Esophagus muscularis mucosa (tissue), 4 donors: ENCODE measurements around the gene MCM9. TPM values are rescaled to one million over a fixed set of nuclear protein-coding genes. Genes with fewer than 3 reads are reported as not detected.

Experiments
- DNase-seq: peaks from one replicate; pipeline ENCODE4 v3.0.0-alpha.2; 2017; ENCODE audit errors: extremely low spot score
- H3K27ac ChIP-seq, 4 donors: fragments of 200-600 bp; sonication (generic); replicated peaks in 1 of 4; 1 replicate in 3 of 4; 2 replicates in 1 of 4; pipeline ENCODE4 v1.5.1; 2016 to 2019; ENCODE audit warnings: mild to moderate bottlenecking in 1 of 4
- H3K27me3 ChIP-seq, 4 donors: fragments of 200-600 bp; sonication (generic); one replicate each; pipeline versions ENCODE4 v1.5.1 to v1.6.0; 2016 to 2019
- H3K36me3 ChIP-seq, 4 donors: fragments of 200-600 bp; sonication (generic); one replicate each; pipeline ENCODE4 v1.5.1; 2016 to 2019
- H3K4me1 ChIP-seq, 4 donors: fragments of 200-600 bp; sonication (generic); one replicate each; pipeline ENCODE4 v1.5.1; 2016 to 2019
- H3K4me3 ChIP-seq, 4 donors: fragments of 200-600 bp; sonication (generic); 1 replicate in 2 of 4; 2 replicates in 2 of 4; pipeline ENCODE4 v1.5.1; 2016 to 2019; ENCODE audit warnings: mild to moderate bottlenecking in 4 of 4, moderate library complexity in 1 of 4
- H3K9me3 ChIP-seq, 4 donors: fragments of 200-600 bp; sonication (generic); 1 replicate in 3 of 4; 2 replicates in 1 of 4; pipeline ENCODE4 v1.5.1; 2016 to 2019
- CTCF ChIP-seq, 3 experiments: fragments of 200-600 bp in 2 of 3; fragments of 450-650 bp in 1 of 3; sonication (generic) in 2 of 3; IDR thresholded peaks; one replicate each; pipeline ENCODE4 v1.5.1; 2017 to 2019; ENCODE audit warnings: antibody characterized with exemption in 3 of 3, mild to moderate bottlenecking in 2 of 3, moderate library complexity in 1 of 3
- EP300 ChIP-seq: sonication (generic); formaldehyde crosslinking; IDR thresholded peaks from one replicate; pipeline ENCODE4 v1.6.1; 2017; ENCODE audit warnings: antibody characterized with exemption
- POLR2A ChIP-seq: fragments of 450-650 bp; IDR thresholded peaks from one replicate; pipeline ENCODE4 v1.6.1; 2017; ENCODE audit warnings: antibody characterized with exemption, moderate library complexity, mild to moderate bottlenecking, low read depth
- POLR2AphosphoS5 ChIP-seq, 2 donors: sonication (generic); formaldehyde crosslinking; IDR thresholded peaks; one replicate each; pipeline ENCODE4 v1.6.1; 2017; ENCODE audit warnings: antibody characterized with exemption in 2 of 2
- WGBS: methylation state at CpG from one replicate; pipeline ENCODE4 v1.1.5; 2018; 5-methylcytosine and 5-hydroxymethylcytosine counted together
- intact Hi-C: fragments of 100-400 bp; cut with DNase I; formaldehyde crosslinking; loops from one replicate; pipeline ENCODE4 v1.15.1; 2023
- total RNA-seq, 4 donors: library from RNA; depleted of rRNA; stranded (reverse); fragments of >200 nt; gene quantifications; one replicate each; pipeline versions ENCODE4 v1.1.0 to v1.2.1, GENCODE V29; 2016

Gene MCM9
- total RNA-seq, 4 donors from 2014 or later: 10.8 to 18.1 (median 11.3) TPM

DNA sequence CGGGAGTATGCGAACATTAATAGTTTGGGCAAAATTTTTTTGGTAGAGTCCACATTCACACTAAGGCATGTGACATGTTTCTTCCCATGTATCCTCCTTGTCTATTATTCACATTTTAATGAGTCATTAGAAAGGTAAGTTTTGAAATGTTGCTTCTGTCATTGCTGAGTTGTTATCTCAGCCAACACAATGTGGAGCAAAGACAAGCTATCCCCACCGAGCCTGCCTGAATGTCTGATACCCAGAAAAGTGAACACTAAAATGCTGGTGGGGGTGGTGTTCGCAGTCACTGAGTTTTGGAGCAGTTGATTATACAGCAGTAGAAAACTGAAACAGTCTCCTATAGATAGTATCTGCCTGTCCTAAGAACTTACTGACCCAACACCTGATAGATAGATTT, 109.3 kb downstream of the MCM9 start:
- TF ChIP-seq POLR2A (no peak), CTCF (IDR thresholded peaks at IDR 0.05) (no peak), EP300 (no peak), POLR2AphosphoS5 (IDR thresholded peaks at IDR 0.05) (no peak)
- WGBS: 98% methylated on average over 4 of the region's 4 CpGs
- intact Hi-C loops: no loop called here

DNA sequence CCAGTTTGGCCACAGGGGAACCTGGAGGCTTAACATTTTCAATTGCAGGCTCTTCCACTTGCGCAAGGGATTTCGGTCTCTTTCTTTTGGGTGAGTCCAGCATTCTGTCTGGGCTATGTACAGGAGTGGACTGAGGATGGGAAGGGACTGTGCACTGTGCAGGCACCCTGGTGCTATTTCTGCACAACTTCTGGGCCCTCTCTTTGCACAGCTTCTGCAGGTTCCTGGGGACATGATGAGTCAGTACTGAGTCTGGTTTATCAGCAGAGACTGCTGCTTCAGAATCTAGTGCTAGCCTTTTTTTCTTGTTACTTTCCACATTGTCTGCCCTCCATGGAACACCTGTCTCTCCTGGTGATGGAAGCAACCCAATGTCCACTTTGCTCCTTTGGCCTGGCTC, 119.5 kb downstream of the MCM9 start:
- no peak for DNase-seq
- 94% methylated on average over 2 of the region's 2 CpGs for WGBS
- no peaks in the 10 kb centered on the region for H3K27me3 ChIP-seq
- H3K27ac ChIP-seq: no peak overlapping the region
- H3K36me3 ChIP-seq: peaks cover 0 to 31% (median 3%) of the 10 kb centered on the region in 4 donors
- no peaks in the 10 kb centered on the region for H3K9me3 ChIP-seq
- H3K4me1 ChIP-seq: no peaks in the 10 kb centered on the region
- TF ChIP-seq POLR2A: no peak
- TF ChIP-seq EP300: no peak
- no peak for TF ChIP-seq CTCF (IDR thresholded peaks at IDR 0.05)
- TF ChIP-seq POLR2AphosphoS5 (IDR thresholded peaks at IDR 0.05): no peak
- intact Hi-C loops: no loop called here
- H3K4me3 ChIP-seq: no peak overlapping the region

More for the DNA sequence above, 109.3 kb downstream of the MCM9 start:
- no peak overlapping the region for H3K27ac ChIP-seq
- no peak for DNase-seq
- H3K9me3 ChIP-seq: no peaks in the 10 kb centered on the region
- peaks cover 16 to 72% (median 52%) of the 10 kb centered on the region in 4 donors for H3K36me3 ChIP-seq
- no peaks in the 10 kb centered on the region for H3K27me3 ChIP-seq
- H3K4me1 ChIP-seq: peaks cover 0 to 8% (median 3%) of the 10 kb centered on the region in 4 donors
- no peak overlapping the region for H3K4me3 ChIP-seq

- intact Hi-C loops: no loop called here
- H3K27ac ChIP-seq: no peak overlapping the region
- WGBS: 77% methylated on average over 2 of the region's 2 CpGs
- H3K4me1 ChIP-seq: no peaks in the 10 kb centered on the region
- H3K27me3 ChIP-seq: no peaks in the 10 kb centered on the region
- TF ChIP-seq CTCF (IDR thresholded peaks at IDR 0.05) (no peak), POLR2AphosphoS5 (IDR thresholded peaks at IDR 0.05) (no peak), POLR2A (no peak), EP300 (no peak)
- peaks cover 0 to 31% (median 3%) of the 10 kb centered on the region in 4 donors for H3K36me3 ChIP-seq
- no peak overlapping the region for H3K4me3 ChIP-seq
- H3K9me3 ChIP-seq: no peaks in the 10 kb centered on the region
- no peak for DNase-seq
These were observed 121.2 kb downstream of the MCM9 start for GRCh38 chr6:118813775-118814174.

DNA sequence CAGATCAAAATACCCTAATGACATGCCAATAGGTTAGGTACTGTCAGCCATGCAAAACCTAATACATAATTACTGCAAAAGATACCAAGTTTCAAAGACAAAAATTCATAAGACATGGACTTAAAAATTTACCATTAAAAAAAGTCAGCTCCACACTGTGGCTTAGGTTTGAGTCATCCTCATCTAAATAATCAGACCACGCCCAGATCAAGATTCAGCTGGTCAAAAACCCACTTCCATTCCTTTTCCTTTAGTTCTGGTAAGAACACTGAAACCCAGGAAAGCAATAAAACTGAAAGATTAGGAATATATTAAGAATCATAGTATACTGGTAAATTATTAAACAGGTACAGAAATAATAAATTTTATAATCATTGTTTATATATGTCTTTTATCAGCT, 122.0 kb downstream of the MCM9 start:
- intact Hi-C loops: no loop called here
- peaks cover 0 to 31% (median 3%) of the 10 kb centered on the region in 4 donors for H3K36me3 ChIP-seq
- WGBS: 94% methylated on average over 1 of the region's 1 CpG
- no peaks in the 10 kb centered on the region for H3K27me3 ChIP-seq
- TF ChIP-seq POLR2A (no peak), CTCF (IDR thresholded peaks at IDR 0.05) (no peak), POLR2AphosphoS5 (IDR thresholded peaks at IDR 0.05) (no peak), EP300 (no peak)
- no peak overlapping the region for H3K4me3 ChIP-seq
- H3K4me1 ChIP-seq: no peaks in the 10 kb centered on the region
- DNase-seq: no peak
- no peaks in the 10 kb centered on the region for H3K9me3 ChIP-seq
- H3K27ac ChIP-seq: no peak overlapping the region

- no peaks in the 10 kb centered on the region for H3K4me1 ChIP-seq
- H3K9me3 ChIP-seq: no peaks in the 10 kb centered on the region
- intact Hi-C loops: no loop called here
- no peak overlapping the region for H3K27ac ChIP-seq
- TF ChIP-seq CTCF (IDR thresholded peaks at IDR 0.05): no peak
- no peak for TF ChIP-seq POLR2A
- TF ChIP-seq POLR2AphosphoS5 (IDR thresholded peaks at IDR 0.05): no peak
- no peak for DNase-seq
- peaks cover 0 to 21% (median 3%) of the 10 kb centered on the region in 4 donors for H3K36me3 ChIP-seq
- WGBS: 63% methylated on average over 4 of the region's 4 CpGs
- no peaks in the 10 kb centered on the region for H3K27me3 ChIP-seq
- no peak overlapping the region for H3K4me3 ChIP-seq
These were observed 124.4 kb downstream of the MCM9 start for GRCh38 chr6:118810420-118811027.
